Muscle layer of colon (tissue), 2 donors: ENCODE data around the gene IMMP2L.
"Not testable (repeated sequence)": the region's sequence is repeated elsewhere in the genome, so short reads cannot be mapped to it uniquely, and the experiment has no call there.

ENCODE experiments used
- H3K27ac ChIP-seq: one replicate; pipeline ENCODE4 v1.7.0; 2013; ENCODE audit warnings: low read depth, mild to moderate bottlenecking, low read length, moderate library complexity
- H3K27me3 ChIP-seq, 2 donors: one replicate each; pipeline ENCODE4 v1.7.0; 2013; ENCODE audit warnings: low read length in 2 of 2, mild to moderate bottlenecking in 2 of 2; ENCODE audit not compliant: insufficient read depth in 2 of 2, control insufficient read depth in 1 of 2
- H3K36me3 ChIP-seq: one replicate; pipeline ENCODE4 v1.7.0; 2013; ENCODE audit warnings: mild to moderate bottlenecking, low read length; ENCODE audit not compliant: insufficient read depth
- H3K4me1 ChIP-seq: one replicate; pipeline ENCODE4 v1.7.0; 2013; ENCODE audit warnings: mild to moderate bottlenecking, low read length; ENCODE audit not compliant: insufficient read depth
- H3K4me3 ChIP-seq, 2 donors: one replicate each; pipeline ENCODE4 v1.7.0; 2013; ENCODE audit warnings: low read length in 2 of 2, low read depth in 1 of 2, mild to moderate bottlenecking in 1 of 2, moderate library complexity in 1 of 2
- H3K9ac ChIP-seq: one replicate; pipeline ENCODE4 v1.7.0; 2013; ENCODE audit warnings: low read length
- H3K9me3 ChIP-seq: one replicate; pipeline ENCODE4 v1.7.0; 2013; ENCODE audit warnings: mild to moderate bottlenecking, low read length
- donor health status: abdominal sarcoma.
- donor health status: Adenocarcinoma of cecum.

The IMMP2L gene

DNA sequence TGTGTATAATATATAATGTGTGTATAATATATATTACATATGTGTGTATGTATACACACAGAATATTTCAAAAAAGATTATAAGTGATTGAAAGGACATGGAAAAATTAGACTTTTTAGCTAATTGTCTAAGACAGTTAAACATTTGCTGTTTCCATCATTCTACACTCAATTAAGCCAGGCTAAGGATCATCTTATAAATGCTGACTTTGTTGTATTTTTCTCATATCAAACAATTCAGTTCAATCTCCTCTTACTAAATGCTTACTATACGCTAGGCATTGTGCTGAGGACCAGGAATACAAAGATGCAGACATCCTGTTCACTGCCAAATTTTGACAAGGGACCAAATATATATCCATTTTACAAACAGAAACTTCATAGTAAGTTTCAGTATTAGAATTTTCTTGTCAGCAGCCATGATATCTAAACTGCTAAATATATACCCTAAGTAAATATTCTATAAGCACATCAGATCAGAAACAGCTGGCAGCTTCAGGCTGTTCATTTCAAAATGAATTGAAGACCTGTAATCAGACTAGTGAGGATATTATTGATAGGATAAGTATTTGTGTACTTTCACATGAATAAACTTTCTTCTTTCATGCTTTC lies 481.7 kb downstream of the IMMP2L start:
- no peak overlapping the region for H3K27ac ChIP-seq
- no peak overlapping the region for H3K4me3 ChIP-seq
- no peaks in the 10 kb centered on the region for H3K36me3 ChIP-seq
- H3K4me1 ChIP-seq = no peaks in the 10 kb centered on the region
- H3K9ac ChIP-seq = no peak overlapping the region
- no peaks in the 10 kb centered on the region for H3K9me3 ChIP-seq
- H3K27me3 ChIP-seq = no peaks in the 10 kb centered on the region

DNA sequence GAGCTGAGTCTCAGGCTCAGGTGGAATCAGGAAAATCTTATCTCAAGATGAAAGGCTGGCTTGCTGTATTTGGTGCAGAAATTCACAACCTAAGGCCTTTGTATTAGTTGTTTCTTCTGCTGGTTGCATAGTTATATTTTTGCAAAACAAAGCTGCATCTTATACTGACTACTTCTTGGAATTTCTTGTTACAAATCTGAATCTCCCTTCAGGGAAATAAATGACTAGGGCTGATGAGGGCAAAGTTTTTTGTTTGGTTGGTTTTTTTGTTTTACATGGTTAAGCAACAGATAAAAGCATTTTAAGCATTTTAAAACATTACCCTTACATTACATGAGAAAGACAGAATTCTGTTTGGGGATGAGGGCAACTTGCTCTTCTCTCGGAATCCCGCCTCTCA lies 485.3 kb downstream of the IMMP2L start:
- no peak overlapping the region for H3K27ac ChIP-seq
- H3K27me3 ChIP-seq = no peaks in the 10 kb centered on the region
- no peaks in the 10 kb centered on the region for H3K9me3 ChIP-seq
- no peaks in the 10 kb centered on the region for H3K4me1 ChIP-seq
- H3K36me3 ChIP-seq = no peaks in the 10 kb centered on the region
- no peak overlapping the region for H3K9ac ChIP-seq
- no peak overlapping the region for H3K4me3 ChIP-seq

DNA sequence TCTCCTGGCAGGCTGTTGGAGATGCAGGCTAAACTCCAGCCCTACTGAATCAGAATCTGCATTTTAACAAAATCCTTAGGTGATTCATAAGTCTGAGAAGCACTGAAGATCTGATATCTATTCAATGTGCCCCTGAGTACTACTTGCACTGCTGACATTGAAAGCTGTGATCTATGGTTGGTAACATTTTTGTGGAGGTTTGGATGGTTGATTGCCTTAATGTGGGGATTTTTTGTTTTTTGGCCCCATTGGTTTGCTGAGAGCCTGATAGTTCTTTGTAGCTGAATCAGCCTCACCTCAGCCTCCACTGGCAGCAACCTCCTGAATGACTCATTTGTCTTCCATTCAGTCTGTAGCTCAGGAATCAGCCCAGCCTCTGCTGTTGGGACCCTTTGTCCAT lies 486.1 kb downstream of the IMMP2L start:
- H3K4me3 ChIP-seq = no peak overlapping the region
- H3K4me1 ChIP-seq = no peaks in the 10 kb centered on the region
- no peaks in the 10 kb centered on the region for H3K36me3 ChIP-seq
- H3K27ac ChIP-seq = no peak overlapping the region
- H3K9me3 ChIP-seq = no peaks in the 10 kb centered on the region
- H3K27me3 ChIP-seq = no peaks in the 10 kb centered on the region
- no peak overlapping the region for H3K9ac ChIP-seq

DNA sequence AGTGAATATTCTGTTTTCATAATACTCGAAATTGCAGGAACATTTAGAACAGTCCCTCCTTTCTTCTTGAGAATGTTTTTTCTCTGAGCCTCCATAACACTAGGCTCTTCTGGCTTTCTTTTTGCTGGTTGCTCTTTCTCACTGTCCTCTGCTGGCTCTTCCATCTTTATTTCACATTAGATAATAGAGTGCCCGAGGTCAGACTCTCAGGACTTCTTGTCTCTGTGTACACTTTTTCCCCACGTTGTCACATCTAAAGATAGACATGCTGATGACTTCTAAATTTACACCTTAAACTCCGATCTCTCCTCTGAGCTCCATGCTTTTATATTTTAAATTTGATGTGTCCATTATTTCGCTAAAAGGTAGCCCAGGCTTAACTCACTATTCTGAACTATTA lies 486.8 kb downstream of the IMMP2L start:
- no peaks in the 10 kb centered on the region for H3K4me1 ChIP-seq
- no peak overlapping the region for H3K27ac ChIP-seq
- no peak overlapping the region for H3K4me3 ChIP-seq
- no peaks in the 10 kb centered on the region for H3K36me3 ChIP-seq
- no peak overlapping the region for H3K9ac ChIP-seq
- no peaks in the 10 kb centered on the region for H3K27me3 ChIP-seq
- no peaks in the 10 kb centered on the region for H3K9me3 ChIP-seq

DNA sequence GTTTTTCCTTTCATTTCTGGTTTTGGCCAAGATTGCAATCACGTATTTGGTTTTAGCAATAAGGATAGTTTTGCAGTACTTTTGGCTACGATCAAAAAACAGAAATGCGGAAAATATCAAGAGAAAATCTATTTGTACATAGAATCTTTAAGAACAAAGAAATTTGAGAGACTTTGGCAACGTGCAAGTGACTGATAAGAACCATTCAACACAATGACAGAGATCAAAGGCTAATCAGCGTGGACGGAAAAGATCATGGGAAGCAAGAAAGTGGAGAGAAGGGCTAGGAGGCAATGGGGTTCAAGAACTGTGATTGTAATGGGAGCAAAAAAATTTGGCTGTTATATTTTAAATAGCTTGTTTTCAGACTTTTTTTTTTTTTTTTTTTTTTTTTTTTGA lies 487.5 kb downstream of the IMMP2L start:
- Histone ChIP-seq H3K36me3 (no peaks in the 10 kb centered on the region), H3K4me1 (no peaks in the 10 kb centered on the region), H3K27me3 (no peaks in the 10 kb centered on the region), H3K9ac (no peak overlapping the region), H3K27ac (no peak overlapping the region), H3K4me3 (no peak overlapping the region), H3K9me3 (no peaks in the 10 kb centered on the region)

DNA sequence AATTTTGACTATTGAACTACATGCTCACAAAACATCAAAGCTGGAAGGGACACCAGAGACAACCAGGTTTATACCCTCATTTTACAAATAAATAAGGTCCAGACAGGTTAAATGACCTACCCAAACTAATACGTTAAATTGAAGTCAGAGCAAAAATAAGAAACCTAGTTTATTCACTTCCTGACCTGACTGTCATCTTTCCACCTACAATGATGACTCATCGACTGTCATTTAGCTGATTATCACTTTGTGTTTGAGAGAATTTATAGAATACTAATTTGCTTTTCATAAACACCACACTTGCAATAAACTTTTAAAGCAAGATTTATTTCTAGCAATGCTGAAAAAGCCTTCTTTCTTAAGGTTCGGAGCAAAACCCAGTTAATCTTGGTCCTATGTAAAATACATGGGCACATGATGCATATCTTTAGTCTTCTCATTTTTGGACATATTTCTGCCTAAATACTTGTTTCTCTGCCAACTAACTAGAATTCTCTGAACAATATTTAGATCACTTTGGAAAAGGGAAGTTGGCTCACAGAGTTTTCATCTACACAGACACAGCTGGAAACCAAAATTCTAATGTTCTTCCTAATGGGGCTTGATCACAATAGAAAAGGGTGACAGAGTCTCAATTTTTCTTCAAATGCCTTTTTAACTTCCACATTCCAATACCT lies 488.1 kb downstream of the IMMP2L start:
- Histone ChIP-seq H3K4me1 (no peaks in the 10 kb centered on the region), H3K27ac (no peak overlapping the region), H3K4me3 (no peak overlapping the region), H3K9ac (no peak overlapping the region), H3K27me3 (no peaks in the 10 kb centered on the region), H3K36me3 (no peaks in the 10 kb centered on the region), H3K9me3 (no peaks in the 10 kb centered on the region)

DNA sequence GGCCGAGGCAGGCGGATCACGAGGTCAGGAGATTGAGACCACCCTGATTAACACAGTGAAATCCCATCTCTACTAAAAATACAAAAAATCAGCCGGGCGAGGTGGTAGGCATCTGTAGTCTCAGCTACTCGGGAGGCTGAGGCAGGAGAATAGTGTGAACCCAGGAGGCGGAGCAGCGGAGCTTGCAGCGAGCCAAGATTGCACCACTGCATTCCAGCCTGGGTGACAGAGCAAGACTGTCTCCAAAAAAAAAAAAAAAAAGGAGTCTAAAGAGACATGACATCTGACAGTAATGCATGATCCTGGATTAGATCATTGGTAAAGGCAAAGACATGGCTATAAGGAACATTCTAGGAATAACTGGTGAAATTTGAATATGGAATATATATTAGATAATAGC lies 489.6 kb downstream of the IMMP2L start:
- not testable (repeated sequence) for H3K9me3 ChIP-seq, H3K27me3 ChIP-seq, H3K4me1 ChIP-seq, H3K9ac ChIP-seq, H3K4me3 ChIP-seq, H3K27ac ChIP-seq, H3K36me3 ChIP-seq

DNA sequence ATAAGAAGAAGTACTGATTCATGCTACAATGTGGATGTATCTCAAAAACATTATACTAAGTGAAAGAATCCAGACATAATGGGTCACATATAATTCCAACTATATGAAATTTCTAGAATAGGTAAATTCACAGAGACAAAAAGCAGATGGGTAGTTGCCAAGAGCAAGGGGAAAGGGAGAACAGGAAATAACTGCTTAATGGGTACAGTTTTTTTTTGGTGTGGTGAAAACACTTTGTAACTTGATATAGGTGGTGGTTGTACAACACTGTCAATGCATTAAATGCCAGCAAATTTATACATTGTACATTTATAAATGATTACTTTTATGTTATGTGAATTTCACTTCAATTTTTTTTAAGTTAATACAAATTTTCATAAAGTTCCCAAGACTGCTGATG lies 490.7 kb downstream of the IMMP2L start:
- Histone ChIP-seq H3K27ac (no peak overlapping the region), H3K9ac (no peak overlapping the region), H3K9me3 (no peaks in the 10 kb centered on the region), H3K36me3 (no peaks in the 10 kb centered on the region), H3K27me3 (no peaks in the 10 kb centered on the region), H3K4me3 (no peak overlapping the region), H3K4me1 (no peaks in the 10 kb centered on the region)

DNA sequence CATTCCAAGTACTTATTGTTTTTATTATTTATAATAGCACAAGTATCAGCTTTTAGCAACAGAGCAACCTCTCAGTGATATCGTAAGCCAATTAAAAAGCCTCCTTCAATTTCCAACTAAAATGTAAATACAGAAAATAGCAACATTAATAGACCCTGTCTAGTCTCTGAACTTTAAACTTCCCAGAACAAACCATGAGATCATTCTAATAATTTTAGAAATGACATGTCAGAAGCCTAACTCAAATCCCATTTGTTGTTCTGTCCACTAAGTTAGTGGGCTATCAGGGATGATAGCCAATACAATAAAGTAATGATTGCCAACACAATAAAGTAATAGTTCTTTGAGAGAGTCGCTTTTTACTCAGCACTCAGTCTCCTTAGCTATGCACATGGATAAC lies 493.7 kb downstream of the IMMP2L start:
- H3K36me3 ChIP-seq = no peaks in the 10 kb centered on the region
- H3K9me3 ChIP-seq = no peaks in the 10 kb centered on the region
- H3K4me3 ChIP-seq = no peak overlapping the region
- H3K27ac ChIP-seq = no peak overlapping the region
- no peaks in the 10 kb centered on the region for H3K4me1 ChIP-seq
- no peak overlapping the region for H3K9ac ChIP-seq
- H3K27me3 ChIP-seq = no peaks in the 10 kb centered on the region

DNA sequence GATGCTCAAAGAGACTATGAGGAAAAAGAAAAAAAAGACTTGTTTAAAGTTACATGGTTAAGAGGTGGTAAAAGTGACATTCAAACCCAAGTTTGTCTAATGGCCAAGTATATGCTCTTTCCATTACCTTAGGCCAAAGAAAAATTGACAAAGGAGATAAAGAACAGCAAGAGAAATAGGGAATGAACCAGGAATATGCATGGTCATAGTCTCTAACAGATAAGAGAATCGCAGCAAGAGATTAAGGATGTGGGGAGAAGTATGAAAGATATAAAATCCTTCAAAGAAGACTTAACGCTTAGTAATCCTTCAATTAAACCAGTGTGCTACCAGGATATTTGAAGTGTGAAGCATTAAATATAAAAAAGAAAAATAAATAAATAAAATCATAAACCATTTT lies 494.6 kb downstream of the IMMP2L start:
- Histone ChIP-seq H3K9ac (no peak overlapping the region), H3K9me3 (no peaks in the 10 kb centered on the region), H3K36me3 (no peaks in the 10 kb centered on the region), H3K27ac (no peak overlapping the region), H3K4me3 (no peak overlapping the region), H3K27me3 (no peaks in the 10 kb centered on the region), H3K4me1 (no peaks in the 10 kb centered on the region)

DNA sequence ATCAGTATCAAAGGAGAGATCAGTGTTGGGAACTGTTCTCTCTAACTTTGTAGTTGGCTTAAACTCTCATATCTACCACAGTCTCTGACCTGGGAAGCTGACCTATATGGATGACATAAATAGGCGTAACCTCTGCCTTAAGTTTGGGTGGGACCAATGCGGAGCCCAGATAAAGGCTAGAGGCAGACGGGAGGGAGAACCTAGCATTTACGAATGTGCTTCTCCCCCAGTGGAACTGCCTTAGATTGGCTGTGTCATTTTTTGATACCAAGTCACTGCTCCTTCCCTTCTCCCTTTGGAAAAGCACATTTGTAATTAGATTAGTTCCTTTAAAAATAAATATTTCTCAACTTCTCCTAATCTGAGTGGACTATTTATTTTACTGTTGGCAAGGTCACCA lies 495.0 kb downstream of the IMMP2L start:
- no peaks in the 10 kb centered on the region for H3K27me3 ChIP-seq
- H3K9ac ChIP-seq = no peak overlapping the region
- no peak overlapping the region for H3K27ac ChIP-seq
- no peaks in the 10 kb centered on the region for H3K4me1 ChIP-seq
- H3K36me3 ChIP-seq = no peaks in the 10 kb centered on the region
- H3K9me3 ChIP-seq = no peaks in the 10 kb centered on the region
- no peak overlapping the region for H3K4me3 ChIP-seq

DNA sequence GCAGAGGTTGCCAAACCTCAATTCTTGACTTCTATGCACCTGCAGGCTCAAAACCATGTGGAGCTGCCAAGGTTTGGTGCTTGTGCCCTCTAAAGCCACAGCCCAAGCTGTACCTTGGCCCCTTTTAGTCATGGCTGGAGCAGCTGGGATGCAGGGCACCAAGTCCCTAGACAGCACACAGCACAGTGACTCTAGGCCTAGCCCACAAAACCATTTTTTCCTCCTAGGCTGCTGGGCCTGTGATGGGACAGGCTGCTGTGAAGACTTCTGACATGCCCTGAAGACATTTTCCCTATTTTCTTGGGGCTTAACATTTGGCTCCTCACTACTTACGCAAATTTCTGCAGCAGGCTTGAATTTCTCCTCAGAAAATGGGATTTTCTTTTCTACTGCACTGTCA lies 499.1 kb downstream of the IMMP2L start:
- H3K27ac ChIP-seq = no peak overlapping the region

More for the DNA sequence above, 499.1 kb downstream of the IMMP2L start:
- no peaks in the 10 kb centered on the region for H3K9me3 ChIP-seq
- no peaks in the 10 kb centered on the region for H3K27me3 ChIP-seq
- H3K9ac ChIP-seq = no peak overlapping the region
- no peaks in the 10 kb centered on the region for H3K4me1 ChIP-seq
- H3K4me3 ChIP-seq = no peak overlapping the region
- H3K36me3 ChIP-seq = no peaks in the 10 kb centered on the region
